Activated T-cell treated with anti-CD3 and anti-CD28 coated beads for 48 hours (primary cell): ENCODE results near the gene SLC22A3.
"Not testable (repeated sequence)": the region's sequence is repeated elsewhere in the genome, so short reads cannot be mapped to it uniquely, and the experiment has no call there.

Experiments used
- DNase-seq: peaks from one replicate; pipeline ENCODE4 v3.0.0-alpha.2; 2020; ENCODE audit warnings: low read depth

Gene SLC22A3

DNA sequence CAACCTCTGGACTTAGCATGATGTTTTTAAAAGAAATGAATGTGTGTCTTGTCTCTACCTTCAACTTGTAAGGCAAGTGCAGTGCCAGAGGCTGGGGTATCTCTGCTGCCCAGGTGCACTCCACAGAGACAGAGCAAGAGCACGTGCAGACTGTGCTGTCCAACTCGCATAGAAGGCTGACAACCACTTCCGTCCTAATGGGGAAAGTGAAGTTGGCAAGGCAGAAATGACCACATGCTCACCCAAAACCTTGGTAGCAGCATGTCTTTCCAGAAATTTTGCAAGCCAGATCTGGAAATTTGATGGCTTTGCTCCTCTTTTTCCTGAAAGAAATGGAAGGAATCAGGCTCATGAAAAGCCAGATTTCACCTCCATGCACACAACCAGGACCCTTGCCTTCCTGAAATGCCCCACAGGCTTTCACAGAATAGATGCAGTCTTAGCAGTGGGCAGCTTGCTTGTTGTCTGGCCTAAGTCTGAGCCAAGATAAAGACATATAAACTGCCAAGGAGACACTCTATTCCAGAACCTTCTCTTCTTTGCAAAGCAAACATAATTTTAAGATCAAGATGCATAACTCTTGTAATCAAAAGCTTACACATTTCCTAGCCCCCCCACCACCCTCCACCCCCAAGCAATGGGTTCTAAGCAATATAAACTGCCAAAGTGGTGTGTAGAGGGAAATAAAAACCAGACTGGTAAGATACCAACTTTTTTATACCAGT, 26.8 kb downstream of the SLC22A3 start:
- no peak for DNase-seq

DNA sequence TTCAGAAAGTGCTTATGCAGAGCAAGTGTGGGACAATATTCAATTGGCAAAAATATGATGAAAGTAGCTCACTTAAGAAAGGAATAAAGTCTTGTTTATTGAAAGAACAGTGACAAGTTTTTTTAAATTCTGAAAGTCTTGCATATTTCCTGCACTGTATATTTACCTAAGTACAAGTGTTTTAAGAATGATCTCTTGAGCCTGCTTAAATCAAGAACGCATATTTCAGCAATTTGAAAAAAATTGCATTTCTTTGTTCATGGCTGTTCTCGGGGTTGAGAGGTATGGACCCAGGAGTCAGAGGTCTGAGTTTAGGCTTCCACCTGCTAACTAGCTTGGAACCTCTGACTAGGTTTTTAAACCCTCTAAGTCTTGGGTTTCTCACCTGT, 27.4 kb downstream of the SLC22A3 start:
- no peak for DNase-seq

- DNase-seq, result no peak
These were observed 28.3 kb downstream of the SLC22A3 start for GRCh38 chr6:160376445-160376844.

- no peak for DNase-seq
These were observed 30.0 kb downstream of the SLC22A3 start for GRCh38 chr6:160378218-160378617.

GRCh38 chr6:160378882-160379281, 30.7 kb downstream of the SLC22A3 start:
- no peak for DNase-seq

DNA sequence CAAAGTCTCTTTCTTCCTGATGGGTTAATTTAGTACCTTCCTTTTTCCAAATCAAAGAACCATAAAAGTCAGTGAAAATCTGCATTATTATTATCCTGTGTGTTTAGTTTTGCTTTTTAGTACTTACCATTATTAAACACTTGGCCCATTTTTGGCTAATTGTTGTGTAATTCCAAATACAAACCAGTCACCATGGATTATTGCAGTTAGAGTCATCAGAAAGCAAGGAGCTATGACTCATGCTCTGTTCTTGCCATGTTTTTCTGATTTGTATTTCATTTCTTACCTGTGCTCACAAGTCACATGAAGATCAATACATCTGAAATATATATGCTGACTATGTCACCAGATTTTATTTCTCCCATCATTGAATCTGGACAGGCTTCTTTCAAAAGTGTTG, 31.3 kb downstream of the SLC22A3 start:
- DNase-seq, result no peak

- DNase-seq, result no peak
These were observed 34.8 kb downstream of the SLC22A3 start for GRCh38 chr6:160382946-160383345.

- no peak for DNase-seq
These were observed 38.8 kb downstream of the SLC22A3 start for GRCh38 chr6:160386869-160387530.

DNA sequence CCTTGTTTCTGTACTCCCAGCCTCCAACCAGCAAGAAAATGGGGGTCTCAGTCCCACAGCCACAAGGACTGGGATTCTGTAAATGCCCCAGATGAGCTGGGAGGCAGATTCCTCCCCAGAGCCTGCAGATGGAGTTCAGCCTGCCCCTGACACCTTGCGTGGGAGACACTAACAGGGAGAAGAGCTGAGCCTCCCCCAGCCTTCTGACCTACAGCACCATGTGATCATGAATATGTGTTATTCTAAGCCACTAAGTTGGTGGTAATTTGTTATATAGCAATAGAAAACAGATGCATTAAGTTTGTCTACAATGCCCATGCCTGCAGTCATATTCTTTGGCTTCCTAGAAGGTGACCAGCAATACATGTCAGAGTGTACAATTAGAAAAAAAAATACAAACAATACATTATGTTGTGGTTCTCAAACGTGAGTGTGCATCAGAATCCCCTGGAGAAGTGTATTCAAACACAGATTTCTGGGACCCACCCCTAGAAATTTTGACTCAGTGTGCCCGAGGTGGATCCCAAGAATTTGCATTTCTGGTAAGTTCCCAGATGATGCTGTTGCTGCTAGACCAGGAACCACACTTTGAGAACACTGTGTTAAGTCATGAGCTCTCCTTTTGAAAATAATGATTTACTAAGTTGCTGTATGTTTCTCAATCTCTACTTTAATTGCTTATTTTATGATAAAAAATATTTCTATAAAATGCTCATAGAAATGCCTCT, 39.9 kb downstream of the SLC22A3 start:
- no peak for DNase-seq

GRCh38 chr6:160388922-160389321, 40.7 kb downstream of the SLC22A3 start:
- DNase-seq, result no peak

DNA sequence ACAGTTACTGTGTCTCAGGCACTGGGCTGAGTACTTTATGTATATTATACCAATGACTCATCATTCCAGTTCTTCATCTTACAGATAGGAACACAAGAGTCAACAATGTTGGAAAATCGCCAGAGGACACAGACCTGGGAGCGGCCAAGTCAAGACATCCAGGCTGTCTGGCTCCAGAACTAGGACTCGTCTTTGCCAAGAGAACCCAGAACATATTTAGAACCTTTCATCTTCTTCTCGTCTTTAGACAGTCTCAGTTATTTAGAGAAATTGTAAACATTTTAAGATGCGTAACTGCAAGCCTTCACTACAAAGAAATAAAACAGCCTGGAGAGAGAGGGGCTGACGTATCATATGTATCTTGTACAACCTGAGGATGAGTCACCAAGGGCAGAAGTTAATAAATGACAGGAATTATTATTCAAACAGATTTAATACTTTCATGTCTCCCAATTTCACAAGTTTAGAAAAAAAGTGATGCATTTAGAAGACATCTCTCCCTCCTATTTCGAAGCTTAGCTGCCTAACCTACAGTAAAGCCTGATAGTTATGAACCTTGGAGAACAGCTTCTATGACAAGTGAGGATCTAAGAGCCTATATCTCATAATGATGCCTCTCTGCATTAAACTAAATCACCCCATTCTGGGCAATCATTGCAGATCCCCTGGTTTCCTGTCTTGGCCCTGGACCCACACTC, 43.4 kb downstream of the SLC22A3 start:
- DNase-seq, result no peak

DNA sequence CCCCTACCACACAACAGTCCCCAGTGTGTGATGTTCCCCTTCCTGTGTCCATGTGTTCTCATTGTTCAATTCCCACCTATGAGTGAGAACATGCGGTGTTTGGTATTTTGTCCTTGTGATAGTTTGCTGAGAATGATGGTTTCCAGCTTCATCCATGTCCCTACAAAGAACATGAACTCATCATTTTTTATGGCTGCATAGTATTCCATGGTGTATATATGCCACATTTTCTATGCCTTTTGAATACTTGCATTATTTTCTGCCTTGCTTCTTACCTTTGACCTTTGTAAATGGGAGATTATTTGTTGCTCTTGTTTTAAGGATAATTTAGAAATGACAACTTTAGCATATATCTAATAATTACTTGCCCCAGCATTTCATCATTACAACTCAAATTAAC, 45.3 kb downstream of the SLC22A3 start:
- not testable (repeated sequence) for DNase-seq

- no peak for DNase-seq
These were observed 45.9 kb downstream of the SLC22A3 start for GRCh38 chr6:160393891-160394653.

DNA sequence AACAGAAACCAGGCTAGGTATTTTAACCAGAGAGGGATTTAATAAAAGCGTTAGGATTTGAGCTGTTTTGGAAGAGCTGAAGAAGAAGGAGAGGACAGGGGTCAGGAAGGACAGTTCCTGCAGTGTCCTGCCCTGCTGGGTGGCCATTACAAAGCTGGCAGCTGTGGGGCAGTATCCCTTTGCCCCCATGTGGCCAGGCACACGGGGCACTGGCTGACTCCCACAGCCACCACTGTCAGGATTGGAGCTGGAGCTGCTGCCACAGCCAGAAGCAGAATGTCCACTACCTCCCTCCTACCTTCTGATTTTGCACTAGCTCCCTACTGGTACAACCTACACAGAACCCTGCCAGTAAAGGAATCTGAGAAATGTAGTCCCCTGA, 46.5 kb downstream of the SLC22A3 start:
- DNase-seq, result no peak

DNA sequence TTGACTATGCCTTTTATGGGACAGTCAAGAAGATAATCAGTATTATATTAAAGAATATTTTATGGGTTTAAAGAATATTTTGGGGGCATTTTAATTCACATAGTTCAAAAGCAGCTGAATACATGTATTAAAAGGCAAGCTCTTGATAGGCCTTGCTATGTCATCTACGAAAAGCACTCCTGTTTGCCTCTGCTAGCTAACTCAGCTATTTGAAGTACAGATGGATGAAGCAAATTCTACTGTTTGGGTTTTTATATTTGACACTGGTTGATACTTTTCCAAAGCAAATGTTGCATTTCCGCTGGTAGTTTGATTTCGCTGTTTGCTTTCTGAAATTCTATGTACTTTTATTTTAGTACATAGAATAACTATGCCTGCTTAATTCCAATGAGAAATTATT, 47.0 kb downstream of the SLC22A3 start:
- DNase-seq, result no peak

GRCh38 chr6:160396292-160396691, 48.1 kb downstream of the SLC22A3 start:
- DNase-seq, result no peak

- DNase-seq, result no peak
These were observed 50.6 kb downstream of the SLC22A3 start for GRCh38 chr6:160398674-160399271.

DNA sequence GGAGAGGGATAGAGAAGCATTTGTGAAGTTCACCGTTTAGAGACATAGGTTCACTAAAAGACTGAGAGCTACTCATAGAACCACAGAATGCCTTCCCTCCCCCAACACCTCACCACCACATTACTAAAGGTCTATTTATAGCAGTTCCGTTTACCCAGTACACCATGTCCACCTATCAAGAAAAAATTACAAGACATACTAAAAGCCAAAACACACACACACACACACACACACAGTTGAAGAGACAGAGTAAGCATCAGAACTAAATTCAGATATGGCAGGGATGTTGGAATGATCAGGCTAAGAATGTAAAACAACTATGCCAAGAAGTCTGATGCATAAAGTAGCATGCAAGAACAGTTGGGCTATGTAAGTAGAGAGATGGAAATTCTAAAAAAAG, 52.3 kb downstream of the SLC22A3 start:
- no peak for DNase-seq

DNA sequence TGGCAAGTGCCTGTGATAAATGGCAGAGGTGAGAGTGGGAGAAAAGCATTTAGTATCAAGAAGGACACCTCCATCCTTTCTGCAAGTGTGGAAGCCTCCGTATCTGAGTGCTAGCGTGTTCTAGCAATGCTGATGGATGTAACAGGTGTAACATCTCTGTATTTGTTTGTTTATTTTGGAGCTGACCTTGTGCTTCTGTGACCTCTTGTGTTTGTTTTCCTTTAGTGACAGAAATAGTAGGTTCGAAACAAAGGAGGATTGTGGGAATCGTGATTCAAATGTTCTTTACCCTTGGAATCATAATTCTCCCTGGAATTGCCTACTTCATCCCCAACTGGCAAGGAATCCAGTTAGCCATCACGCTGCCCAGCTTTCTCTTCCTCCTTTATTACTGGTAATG, 60.4 kb downstream of the SLC22A3 start:
- no peak for DNase-seq

DNA sequence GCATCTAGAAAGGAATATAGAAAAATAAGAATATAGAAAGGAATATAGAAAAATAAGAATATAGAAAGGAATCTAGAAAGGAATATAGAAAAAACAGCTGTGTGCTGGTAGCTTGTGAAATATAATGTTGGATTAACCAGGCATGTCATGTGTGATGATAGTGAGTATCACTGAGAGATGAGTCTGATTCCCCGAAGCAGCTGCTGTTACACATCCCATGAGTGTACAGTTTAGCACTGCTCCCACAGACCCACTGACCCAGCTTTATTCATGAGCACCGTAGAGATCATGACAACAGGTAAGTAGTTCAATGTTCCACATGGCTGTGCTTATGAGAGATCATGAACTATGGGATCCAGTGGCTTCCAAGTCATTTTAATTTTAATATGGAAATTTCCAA, 64.8 kb downstream of the SLC22A3 start:
- no peak for DNase-seq

- no peak for DNase-seq
These were observed 69.0 kb downstream of the SLC22A3 start for GRCh38 chr6:160417146-160417545.

DNA sequence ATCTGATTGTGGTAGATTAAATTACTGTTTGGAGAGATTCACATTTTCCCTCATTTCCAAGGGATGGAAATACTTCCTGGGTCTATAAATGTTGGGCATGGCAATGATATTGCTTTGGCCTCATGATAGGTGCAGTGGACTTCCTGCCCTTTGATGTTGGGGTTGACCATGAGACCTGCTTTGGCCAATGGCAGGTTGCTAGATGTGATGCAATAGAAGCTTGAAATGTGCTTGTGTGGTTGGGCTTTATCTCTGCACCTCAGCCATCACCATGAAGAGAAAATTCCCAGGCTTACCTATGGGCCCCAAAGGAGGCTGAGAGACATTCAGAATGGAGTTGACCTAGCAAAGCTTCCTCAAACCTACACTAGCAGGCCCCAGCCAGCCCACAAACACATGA, 69.4 kb downstream of the SLC22A3 start:
- no peak for DNase-seq
